ENCODE results near the gene CROCC2.

GRCh38 chr2:240888130-240888889 is 17.8 kb upstream of the CROCC2 start:
- TF ChIP-seq CTCF (IDR thresholded peaks at IDR 0.05) (no peak), POLR2A (IDR thresholded peaks at IDR 0.05) (no peak)
